OCI-LY7 (cell line): ENCODE measurements around the gene RPL32.
"Not testable (repeated sequence)": the region's sequence is repeated elsewhere in the genome, so short reads cannot be mapped to it uniquely, and the experiment has no call there.

ENCODE experiments used
- EZH2phosphoT487 ChIP-seq: fragments of 200-600 bp; sonication (generic); IDR thresholded peaks from 2 replicates; pipeline ENCODE4 v1.6.1; 2018; ENCODE audit warnings: low read depth, borderline replicate concordance, mild to moderate bottlenecking, mixed run types, antibody characterized with exemption, low read length, moderate library complexity, mixed read lengths
- TF ChIP-seq, protein P1 (sequence below): fragments of 200-600 bp; sonication (generic); conservative IDR thresholded peaks from 2 replicates; pipeline ENCODE4 v1.5.1; 2014; ENCODE audit warnings: mild to moderate bottlenecking, antibody characterized with exemption, low read length, moderate library complexity, mixed read lengths

- TF ChIP-seq, protein P1, sequence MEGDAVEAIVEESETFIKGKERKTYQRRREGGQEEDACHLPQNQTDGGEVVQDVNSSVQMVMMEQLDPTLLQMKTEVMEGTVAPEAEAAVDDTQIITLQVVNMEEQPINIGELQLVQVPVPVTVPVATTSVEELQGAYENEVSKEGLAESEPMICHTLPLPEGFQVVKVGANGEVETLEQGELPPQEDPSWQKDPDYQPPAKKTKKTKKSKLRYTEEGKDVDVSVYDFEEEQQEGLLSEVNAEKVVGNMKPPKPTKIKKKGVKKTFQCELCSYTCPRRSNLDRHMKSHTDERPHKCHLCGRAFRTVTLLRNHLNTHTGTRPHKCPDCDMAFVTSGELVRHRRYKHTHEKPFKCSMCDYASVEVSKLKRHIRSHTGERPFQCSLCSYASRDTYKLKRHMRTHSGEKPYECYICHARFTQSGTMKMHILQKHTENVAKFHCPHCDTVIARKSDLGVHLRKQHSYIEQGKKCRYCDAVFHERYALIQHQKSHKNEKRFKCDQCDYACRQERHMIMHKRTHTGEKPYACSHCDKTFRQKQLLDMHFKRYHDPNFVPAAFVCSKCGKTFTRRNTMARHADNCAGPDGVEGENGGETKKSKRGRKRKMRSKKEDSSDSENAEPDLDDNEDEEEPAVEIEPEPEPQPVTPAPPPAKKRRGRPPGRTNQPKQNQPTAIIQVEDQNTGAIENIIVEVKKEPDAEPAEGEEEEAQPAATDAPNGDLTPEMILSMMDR: peak; percentile 43
- TF ChIP-seq EZH2phosphoT487: not testable (repeated sequence)
Measured at GRCh38 chr3:12881858-12882257, 40.5 kb upstream of the RPL32 start.
